NCI-H748 (cell line): ENCODE results near the gene PSAP.
"Not testable (repeated sequence)": the region's sequence is repeated elsewhere in the genome, so short reads cannot be mapped to it uniquely, and the experiment has no call there.

Experiments used
- DNase-seq: peaks from one replicate; lab custom pipeline; 2025; ENCODE audit not compliant: unreplicated experiment; lab: John Stamatoyannopoulos, UW

Gene PSAP

DNA sequence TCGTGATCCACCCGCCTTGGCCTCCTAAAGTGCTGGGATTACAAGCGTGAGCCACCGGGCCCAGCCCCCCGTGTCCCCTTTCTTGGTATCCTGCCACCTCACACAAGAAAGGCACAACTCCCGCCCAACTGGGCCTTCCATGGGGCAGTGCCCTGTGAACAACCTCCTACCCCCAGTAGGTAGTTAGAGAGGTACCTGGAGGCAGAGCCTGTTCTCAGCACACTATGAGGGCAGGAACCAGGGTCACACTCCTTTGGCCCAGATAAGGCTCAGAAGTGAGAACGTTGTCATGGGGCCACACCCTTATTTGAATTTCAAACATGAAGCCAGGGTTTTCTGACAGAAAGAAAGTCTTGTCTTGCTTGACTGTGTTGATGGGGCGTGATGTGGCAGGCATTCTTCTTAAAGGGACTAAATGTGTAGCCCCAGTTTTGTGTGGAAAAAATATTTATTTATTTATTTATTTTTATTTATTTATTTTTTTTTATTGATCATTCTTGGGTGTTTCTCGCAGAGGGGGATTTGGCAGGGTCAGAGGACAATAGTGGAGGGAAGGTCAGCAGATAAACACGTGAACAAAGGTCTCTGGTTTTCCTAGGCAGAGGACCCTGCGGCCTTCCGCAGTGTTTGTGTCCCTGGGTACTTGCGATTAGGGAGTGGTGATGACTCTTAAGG is 23.8 kb upstream of the PSAP start:
- DNase-seq, result not testable (repeated sequence)

DNA sequence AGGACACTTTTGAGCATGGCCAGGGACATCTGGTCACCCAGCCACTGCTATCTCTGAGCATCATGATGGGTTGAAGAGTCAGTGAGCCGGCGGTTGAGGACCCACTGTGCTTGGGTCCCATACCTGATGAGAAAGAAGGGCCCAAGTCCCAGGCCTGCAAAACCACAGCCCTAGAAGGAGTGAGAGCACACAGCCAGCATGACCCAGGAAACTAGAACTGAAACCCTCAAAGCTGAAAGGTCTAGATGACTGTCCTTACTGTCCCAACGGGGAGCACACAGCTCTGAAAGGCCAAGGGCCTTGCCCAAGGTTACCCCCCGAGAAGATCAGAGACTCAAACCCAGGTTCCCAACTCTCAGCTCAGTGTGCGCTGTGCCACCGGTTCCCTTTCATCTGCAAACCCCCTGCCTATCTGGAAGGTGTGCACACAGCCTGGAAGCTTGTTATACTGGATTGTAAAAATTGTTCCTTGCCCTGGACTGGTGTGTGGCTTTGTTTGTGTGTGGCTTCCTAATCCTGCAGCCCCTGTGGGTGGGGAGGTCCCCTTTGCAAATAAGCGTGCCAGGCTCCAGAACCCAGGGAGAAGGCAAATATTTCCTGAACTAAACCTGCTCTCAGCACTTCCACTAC is 22.6 kb upstream of the PSAP start:
- DNase-seq, result no peak

DNA sequence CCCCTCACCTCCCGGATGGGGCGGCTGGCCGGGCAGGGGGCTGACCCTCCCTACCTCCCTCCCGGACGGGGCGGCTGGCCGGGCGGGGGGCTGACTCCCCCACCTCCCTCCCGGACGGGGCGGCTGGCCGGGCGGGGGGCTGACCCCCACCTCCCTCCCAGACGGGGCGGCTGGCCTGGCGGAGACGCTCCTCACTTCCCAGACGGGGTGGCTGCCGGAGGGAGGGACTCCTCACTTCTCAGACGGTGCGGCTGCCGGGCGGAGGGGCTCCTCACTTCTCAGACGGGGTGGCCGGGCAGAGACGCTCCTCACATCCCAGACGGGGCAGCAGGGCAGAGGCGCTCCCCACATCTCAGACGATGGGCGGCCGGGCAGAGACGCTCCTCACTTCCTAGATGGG is 18.6 kb upstream of the PSAP start:
- DNase-seq, result not testable (repeated sequence)

DNA sequence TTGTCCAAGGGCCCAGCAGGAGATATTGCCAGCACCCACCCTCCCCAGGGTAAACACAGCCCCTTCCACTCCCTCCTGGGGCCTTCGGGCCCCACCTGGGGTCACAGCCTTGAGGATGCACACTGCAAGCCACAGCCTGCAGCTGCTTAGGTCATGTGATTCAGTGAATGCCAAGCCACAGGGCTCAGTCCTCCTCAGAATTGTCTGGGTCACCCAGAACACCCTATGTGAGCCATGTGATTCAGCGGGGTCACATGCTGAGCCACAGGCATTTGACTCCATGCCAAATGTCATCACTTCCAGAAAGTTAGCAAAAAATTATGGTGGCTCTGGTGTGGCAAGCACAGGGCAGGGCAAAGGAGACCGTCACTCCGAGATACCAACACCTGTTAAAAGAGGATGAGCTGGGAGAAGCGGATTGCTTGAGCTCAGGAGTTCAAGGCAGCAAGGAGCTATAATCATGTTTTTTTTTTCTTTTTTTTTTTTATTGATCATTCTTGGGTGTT is 17.2 kb upstream of the PSAP start:
- no peak for DNase-seq

DNA sequence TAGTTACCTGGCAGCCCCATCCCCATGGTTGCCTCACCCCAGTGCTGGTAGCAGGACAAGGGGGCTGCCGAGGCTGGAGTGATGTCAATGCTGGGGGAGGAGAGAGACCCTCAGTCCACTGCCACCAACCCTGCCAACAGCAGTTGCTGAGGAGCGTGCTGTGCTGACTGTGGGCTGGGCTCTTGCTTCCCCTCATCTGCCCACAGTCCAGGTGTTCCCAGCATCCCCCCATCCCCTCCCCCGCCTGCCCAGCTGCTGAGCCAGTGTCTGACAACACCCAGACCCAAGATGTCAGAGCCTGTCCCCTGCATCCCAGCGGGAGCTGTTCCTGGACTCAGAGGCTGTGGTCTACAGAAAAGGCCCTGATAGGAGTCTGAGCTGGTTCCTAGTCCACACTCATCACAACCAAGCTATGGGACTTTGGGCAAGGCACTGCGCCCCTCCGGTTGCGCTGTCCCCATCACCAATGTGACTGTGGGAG is 14.6 kb upstream of the PSAP start:
- no peak for DNase-seq

DNA sequence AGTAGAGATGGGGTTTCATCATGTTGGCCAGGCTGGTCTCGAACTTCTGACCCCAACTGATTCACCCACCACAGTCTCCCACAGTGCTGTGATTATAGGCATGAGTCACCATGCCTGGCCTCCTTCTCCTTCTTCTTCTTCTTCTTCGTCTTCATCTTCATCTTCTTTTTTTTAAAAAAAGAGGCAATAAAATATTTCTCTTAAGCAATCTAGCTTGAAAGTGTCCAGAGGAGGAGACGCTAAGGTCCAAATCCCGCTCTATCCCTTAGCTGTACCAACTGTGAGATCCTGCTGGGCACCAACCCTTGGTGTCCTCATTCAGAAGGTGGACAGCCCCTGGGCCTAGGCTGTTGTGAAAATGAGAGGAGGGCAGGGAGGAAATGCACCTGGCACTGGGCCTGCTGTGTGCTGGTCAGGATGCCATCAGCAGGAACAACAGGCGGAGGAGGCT is 13.9 kb upstream of the PSAP start:
- no peak for DNase-seq

DNA sequence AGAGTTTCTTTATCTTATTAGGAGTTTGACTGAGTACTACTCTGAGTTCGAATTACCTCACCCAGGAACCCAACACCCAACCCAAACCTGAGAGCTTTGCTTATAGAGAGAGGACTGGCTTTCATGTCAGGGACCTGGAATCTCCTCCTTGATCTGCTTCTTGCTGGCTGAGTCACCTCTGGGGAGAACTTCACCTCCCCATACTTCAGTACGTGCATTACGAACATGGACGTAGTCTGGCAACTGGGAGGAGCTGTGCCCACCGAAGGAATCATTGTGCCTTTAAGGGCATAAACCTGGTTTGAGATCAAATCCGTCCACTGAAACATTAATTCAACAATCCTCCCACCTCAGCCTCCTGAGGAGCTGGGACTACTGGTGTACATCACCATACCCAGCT is 12.2 kb upstream of the PSAP start:
- no peak for DNase-seq

DNA sequence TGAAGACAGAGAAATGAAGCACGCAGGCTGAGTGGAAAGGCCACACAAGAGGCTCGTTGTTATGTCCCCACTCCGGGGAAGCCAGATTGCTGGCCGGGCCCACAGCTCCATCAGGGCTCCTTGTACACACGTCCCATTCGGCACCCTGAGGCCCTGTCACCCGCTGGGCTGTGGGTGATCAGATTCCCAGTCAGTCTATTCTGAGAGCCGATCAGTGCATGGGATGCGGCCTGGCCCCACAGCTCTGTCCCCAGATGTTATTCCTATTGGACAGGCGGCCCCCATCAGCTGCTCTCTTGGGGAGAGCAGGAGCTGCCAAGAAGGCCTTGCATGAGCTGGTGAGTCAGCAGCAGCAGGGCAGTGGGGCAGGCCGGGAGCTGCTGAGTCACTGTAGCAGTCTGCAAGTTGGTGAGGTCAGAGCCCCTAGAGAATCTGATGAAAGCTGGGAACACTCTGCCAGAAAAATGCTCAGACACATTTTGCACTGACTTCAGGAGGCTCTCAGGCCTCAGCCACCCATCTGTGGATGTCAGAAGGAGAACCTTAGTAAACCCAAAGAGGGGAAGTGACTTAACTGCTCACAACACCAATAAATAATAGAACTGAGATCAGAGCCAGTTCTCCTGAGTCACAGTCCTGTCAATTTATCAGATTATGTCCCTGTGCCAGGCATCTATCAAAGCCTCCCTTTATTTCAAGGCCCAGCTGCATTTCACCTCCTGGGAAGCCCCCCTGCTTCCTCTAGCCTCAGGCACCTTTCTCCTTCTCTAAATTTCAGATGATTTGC is 9.4 kb upstream of the PSAP start:
- no peak for DNase-seq

DNA sequence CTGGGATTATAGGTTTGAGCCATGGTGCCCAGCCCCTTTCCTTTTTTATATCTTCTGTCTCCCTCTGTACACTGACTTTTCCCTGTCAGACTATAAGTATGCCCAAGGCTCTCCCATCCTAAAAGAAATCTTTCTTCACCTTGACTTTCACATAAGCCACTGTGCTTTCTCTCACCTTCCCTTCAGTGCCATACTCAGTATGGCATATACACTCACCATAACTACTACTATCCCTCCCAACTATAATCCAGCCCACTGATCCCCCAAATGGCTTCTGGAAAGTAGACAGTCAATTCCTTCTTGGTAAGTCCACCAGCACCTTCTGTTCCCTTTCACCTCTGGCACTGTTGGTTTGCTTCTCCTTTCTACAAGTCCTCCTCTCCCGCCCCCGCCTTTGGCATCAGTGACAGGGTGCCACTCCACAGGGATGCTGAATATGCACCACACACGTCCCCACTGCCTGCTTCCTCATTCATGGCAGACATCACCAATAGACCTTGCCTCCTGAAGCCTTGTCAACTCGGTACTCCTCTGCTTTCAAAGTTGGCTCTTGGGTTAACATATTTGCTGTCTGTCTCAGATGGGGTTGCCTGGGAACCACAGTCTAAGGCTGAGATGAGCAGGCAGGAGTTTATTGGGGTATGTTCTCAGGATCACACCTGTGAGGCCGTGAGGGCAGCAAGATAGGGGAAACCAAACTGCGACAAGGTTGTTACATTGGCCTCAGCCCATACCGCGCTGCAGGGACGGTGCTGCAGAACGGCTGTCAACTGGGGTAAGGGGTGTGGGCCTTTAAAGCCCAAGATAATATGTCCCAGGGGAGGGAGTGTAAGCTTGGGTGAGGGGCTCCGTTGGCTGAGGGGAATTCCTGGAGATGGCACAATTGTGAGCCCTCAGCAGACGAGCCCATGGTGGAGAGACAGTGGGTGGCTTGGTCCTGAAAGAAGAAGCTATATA is 7.2 kb upstream of the PSAP start:
- DNase-seq, result no peak

DNA sequence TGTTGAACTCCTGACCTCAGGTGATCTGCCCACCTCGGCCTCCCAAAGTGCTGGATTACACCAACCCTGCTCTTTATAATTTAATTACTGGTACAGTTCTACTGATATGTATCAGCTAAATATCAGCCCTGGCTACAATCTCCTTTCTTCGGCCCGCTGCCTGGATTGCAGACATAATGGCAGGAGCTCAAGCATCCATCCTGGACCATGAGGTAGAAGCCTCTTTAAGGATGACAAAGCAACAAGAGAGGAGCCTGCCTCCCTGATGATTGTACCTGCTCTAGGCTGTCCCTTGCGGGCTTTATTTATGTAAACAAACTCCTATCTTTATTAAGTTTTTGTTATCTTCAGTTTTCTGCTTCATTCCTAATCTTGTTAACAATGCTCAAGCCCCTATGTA is 5.6 kb upstream of the PSAP start:
- no peak for DNase-seq

DNA sequence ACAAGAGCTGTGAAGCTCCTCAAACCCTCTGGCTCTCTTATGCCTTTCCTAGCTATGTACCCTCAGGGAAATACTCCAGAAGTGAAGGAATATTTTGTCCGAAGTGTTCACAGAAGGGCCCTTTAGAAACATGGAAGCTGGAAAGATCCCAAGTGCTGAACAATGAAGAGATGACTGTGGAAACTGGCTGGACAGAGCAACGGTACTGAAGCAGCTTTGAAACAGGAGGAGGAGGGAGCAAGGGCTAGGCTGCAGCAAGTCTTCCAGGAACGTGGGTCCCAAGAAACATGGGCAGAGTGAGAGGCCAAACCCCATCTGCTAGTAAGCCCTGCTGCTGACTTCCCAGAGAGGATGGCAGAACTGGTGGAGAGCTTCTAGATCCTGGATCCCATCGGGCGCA is 3.0 kb upstream of the PSAP start:
- DNase-seq, result no peak

DNA sequence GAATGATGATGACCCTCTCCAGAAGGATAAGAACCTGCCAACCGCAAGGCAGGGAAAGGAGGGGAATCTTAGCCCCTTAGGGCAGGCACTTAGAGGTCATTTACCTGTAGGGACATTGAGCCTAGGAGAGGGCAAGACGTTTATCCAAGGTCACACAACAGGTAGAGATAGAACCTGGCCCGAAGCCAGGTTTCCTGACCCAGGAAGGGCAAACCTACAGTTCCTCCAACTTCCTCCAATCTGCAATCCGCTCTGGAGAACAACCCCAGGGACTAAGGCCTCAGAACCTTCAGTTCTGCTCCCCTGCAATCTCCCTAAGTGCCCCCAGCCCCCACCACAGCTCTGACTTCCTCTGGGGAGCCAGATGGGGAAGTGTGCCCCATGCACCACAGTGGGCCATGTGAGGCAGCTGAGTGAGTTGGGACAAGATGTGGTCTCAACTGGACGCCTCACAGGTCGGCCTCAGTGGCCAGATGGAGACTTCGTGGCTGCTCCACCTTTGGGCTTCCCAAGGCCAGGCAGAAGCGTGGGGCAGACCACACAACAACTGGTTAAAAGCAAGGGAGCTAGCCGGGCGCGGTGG is 1.4 kb upstream of the PSAP start:
- DNase-seq, result no peak

DNA sequence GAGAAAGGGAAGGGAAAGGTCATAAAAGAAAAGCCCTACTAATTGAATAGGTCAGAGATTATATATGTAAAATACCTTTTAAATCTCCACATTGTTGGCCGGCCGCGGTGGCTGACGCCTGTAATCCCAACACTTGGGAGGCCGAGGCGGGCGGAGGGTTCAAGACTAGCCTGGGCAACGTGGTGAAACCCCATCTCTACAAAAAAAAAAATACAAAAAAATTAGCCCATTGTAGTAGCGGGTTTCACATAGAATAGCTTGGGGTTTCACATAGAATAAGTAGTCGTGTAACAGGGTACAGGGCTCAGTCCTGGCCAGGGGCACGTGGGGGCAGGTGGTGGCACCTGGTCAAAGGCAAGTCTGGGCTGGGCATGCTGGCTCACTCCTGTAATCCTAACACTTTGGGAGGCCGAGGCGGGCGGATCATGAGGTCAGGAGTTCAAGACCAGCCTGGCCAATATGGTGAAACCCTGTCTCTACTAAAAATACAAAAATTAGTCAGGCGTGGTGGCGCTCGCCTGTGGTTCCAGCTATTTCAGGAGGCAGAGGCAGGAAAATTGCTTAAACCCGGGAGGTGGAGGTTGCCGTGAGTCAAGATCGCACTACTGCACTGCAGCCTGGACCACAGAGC is 529 bp upstream of the PSAP start:
- not testable (repeated sequence) for DNase-seq

DNA sequence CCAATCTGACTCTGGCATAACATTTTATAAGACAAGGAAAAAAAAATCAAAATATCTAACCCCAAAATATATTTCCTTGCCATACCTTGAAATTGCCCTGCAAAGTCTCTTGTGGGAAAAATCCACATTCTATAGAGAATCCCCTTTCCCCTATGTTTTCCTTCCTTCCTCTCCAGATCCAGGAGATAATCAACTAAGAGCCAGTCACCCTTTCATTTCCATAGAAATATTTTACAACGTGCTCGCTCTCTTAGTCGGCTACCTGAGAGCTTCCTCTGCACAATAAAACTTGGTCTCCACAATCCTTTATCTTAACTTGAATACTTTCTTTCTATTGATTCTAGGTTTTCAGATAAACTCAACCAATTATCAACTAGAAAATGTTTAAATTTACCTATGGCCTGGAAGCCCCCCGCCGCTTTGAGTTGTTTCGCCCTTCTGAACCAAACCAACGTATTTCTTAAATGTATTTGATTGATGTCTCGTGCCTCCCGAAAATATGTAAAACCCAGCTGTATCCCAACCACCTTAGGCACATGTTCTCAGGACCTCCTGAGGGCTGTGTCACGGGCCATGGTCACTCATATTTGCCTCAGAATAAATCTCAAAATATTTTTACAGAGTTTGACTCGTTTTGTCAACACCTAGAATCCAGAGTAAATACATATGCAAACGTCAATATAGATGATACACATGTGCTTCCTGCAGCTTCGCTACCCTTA is 869 bp downstream of the PSAP start:
- no peak for DNase-seq

DNA sequence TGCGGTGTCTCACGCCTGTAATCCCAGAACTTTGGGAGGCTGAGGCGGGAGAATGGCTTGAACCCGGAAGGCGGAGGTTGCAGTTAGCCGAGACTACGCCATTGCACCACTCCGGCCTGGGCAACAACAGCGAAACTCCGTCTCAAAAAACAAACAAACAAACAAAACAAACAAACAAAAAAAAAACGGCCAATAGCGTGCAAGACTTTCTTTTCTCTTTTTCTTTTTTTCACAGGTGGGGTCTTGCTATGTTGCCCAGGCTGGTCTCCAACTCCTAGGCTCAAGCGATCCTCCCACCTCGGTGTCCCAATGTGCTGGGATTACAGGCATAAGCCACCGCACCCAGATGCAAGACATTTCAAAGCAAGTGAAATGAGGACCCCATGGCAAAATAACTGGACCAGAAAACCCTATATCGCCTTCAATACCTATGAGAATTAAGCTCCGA is 1.6 kb downstream of the PSAP start:
- DNase-seq, result no peak

DNA sequence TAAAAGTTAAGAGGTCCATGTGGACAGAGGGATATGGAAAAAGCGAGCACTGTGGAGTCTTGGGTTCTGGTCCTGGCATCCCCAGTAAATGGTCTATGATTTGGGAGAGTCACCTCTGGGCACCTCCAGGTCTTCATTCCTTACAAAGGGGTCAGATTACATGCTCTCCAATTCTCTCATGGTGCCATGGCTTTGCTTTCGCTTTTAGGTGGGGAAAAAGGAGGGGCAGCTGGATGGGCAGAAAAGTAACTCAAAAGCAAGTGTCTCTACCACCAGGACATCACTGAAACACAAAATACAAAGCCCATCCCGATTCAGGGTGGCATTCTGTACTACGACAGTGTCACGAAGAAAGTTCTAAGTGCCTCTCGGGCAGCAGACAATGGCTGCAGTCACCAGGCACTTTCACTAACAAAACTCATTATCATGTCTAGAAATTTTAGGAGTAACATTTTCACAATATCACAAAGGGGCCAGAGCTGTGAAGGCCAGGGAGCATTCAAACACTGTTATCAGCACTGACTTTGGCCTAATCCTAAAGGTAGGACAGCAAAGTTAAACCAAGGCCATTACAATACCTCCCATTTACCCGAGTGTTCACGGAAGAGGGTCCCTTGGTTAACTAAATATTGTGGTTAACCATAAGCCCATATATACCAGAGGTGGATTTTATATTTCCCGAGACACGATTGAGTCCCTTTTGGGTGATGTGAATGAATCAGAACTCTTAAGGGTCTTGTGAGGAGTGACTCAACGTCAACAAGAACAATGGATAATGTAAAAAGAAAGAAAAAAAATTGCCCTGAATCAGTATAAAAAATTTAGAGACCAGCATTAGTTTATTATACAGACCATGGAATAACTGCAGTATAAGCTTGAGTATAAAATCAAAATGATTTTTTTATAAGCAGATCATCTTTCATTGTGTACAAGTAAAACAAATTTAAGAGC is 2.5 kb downstream of the PSAP start:
- DNase-seq, result no peak

DNA sequence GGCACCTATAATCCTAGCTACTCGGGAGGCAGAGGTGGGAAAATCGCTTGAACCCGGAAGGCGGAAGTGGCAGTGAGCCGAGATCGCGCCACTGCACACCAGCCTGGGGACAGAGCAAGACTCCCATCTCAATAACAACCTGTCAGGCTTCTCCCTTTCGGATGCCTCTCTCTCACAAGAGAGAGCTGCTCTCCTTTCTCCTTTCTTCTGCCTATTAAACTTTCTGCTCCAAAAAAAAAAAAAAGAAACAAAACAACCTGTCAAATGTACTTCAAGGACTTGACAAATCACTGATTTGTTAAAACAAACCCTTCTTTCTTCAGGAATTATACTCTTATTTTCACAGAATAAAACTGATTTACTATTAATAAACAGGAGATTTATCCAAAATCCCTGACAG is 3.6 kb downstream of the PSAP start:
- DNase-seq, result no peak

DNA sequence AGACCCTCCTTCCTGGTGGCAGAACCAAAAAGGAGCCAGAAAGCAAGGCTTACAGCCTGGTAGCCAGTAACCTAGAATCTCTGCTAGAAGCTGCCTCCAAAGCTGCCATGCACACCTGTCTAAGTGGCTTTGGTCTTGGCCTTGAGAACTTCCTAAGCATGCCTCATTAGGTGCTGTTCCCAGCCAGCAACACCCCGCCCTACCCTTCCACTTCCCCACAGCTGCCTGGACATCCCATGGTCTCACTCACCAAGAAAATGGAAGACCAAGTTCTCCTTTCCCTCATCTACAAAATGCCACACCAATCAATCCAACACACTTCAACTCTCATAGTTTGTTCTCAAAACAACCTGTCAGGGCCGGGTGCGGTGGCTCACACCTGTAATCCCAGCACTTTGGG is 4.2 kb downstream of the PSAP start:
- DNase-seq, result no peak
